ENCODE data around the gene BTG4.

BTG4 gene

DNA sequence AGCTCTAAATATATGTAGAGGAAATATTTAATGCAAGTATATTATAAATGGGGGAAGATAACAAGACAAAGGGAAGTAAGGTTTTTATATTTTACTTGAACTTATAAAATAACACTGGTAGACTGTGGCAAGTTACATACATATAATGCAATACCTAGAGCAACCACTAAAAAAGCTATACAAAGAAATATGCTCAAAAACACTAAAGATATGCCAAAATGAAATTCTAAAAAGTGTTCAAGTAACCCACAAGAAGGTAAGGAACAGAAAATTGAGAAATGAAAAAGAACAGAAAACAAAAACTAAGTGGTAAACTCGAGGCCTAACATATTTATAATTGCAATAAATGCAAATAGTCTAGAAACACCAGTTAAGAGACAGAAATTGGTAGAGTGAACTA, 32.5 kb downstream of the BTG4 start:
- no peak for DNase-seq

DNA sequence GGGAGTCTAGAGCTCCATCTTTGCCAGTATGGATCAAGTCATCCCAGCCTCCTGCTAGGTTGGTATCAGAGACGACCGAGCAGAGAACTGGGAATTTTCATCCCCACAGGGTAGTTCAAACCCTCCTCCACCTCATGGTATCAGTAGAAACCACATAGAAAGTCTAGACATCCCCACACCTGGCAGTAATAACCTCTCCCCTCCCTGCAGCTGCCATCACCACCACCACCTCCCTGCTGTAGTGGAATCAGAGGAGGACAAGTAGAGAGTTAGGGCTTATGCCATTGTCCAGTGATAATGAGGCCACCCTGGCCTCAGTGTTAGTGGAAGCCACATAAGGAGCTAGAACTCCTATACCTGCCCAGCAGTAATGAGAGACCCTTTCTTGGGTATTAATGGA, 34.3 kb downstream of the BTG4 start:
- no peak for DNase-seq

DNA sequence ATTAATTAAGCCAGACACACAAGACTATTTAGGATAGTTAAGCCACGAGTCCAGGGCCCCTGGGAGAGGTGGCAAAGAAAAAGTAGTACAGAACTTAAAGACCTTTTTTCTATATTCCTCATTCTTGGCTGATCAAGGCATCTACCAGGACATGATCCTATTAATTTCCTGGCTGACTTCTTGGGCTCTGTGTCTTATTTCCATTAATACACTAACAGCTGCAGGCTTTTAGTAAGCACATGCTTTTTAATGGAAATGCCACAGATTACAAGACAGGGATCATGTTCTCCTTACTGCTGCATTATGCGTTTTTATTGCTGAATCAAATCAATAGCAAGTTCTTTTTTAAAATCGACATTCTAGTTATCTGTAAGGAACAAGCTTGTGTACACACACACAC, 35.2 kb downstream of the BTG4 start:
- no peak for DNase-seq

DNA sequence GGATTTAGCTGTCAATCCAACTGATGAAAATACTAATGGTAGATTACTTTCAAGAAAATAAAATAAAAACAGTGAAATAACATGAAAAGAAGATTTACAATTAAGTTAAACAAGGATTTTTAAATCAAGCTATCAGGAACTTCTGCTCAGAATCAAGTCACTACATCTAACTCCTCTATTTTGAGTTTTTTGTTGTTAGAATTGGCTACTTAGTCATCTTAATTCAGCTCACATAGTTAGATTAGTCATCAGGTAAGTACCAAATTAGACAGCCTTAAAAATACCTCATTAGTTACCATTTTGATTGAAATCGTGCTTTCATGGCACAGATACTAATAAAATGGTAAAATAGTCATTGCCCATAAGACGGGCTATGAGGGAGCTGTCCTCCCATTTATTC, 35.8 kb downstream of the BTG4 start:
- no peak for DNase-seq

DNA sequence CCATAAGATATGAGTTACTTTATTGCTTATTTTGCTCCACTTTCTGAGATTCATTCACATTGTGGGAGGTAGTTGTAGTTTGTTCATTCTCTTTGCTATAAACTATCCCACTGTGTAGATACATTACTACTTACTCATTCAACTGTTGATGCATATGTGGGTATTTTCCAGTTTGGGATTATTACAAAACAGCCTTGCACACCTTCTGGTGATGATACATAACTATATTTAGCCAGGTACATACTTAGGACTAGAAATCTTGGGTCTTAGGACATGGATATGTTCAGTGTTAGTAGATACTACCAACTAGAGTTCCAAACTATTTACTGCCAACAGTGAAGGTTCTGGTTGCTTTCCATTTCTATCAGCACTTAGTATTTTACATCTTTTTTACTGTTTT, 37.8 kb downstream of the BTG4 start:
- no peak for DNase-seq

DNA sequence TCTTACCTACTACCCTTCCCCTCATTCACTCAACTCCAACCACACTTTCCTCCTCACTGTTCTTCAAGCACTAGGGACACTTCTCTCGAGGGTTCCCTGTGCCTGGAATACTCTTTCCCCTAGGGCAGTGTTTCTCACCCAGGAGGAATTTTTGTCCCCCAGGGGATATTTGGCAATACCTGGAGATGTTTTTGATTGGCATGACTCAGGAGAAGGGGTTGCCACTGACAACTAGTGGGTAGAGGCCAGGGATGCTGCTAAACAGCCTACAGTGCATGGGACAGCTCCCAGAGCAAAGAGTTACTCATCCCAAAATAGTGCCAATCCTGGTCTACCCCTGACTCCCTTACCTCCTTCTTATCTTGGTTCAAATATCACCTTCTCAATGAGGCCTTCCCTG, 40.0 kb downstream of the BTG4 start:
- no peak for DNase-seq

DNA sequence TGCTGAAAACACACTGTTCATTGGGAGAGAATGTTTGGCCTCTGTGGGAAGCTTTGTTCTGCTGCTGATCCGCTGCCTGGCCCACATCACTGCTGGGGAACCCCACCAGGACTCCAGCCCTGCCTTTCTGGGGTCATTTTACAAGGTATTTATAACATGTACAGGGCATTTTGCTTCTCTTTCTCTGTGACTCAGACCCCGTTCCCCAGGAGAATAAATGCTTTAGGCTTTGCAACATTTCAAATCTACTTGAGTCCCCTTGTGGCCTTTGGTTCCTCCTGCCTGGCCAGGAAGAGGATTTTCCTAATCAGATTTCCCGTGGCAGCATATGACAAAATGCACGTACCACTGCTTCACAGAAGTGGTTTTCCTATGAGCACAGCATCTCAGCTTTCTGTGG, 43.0 kb downstream of the BTG4 start:
- DNase-seq = no peak

DNA sequence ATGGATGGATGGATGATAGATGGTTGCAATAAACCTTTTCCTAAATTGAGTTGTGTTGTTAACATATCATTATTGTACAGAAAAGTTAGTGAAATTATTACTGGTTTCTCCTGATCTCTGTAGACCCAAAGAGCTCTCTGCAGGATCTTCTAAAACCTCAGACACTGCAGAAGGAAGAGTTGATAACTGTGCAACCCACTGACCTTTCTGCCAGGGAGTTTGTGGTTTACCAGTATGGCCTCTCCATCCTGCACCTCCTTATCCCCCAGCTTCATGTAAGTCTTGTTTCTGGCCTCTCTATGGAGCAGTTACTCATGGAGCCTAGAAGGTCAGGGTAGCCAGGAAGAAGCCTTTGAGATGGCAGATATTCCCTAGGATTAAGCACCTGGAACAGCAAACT, 45.6 kb downstream of the BTG4 start:
- no peak for DNase-seq

DNA sequence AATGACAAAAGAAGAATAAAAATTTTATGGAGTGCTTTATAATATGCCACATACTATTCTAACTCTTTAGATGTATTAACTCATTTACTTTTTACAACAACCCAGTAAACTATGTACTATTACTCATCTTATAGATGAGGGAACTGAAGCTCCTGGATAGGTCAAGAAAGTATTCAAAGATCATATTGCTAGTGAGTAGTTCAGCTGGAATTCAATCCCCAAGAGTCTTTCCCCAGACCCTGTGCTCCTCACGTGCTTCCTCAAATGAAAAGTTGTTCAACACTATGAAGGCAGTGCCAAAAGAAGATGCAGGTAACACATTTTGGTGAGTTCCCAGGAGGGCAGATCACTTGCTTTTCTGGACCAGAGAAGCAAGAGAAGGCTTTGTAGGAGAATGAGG, 46.8 kb downstream of the BTG4 start:
- no peak for DNase-seq

DNA sequence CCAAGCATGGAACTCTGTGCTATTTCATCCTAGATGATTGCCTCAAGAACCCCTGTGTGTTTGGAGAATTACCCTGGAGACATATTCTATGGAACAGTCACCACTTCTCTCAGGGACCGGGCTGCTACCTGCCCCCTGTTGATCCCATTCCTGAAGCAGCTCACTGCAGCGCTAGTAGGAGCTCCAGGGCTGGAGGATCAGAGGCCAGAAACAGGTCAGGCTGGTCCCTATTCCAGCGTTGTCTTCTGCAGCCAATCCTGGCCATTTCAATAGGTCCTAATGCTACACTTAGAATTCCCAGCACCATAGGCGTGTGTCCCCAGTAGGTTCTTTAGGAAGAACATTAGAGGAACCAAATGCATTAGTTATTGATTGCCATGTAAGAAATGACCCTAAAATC, 48.9 kb downstream of the BTG4 start:
- DNase-seq = no peak

DNA sequence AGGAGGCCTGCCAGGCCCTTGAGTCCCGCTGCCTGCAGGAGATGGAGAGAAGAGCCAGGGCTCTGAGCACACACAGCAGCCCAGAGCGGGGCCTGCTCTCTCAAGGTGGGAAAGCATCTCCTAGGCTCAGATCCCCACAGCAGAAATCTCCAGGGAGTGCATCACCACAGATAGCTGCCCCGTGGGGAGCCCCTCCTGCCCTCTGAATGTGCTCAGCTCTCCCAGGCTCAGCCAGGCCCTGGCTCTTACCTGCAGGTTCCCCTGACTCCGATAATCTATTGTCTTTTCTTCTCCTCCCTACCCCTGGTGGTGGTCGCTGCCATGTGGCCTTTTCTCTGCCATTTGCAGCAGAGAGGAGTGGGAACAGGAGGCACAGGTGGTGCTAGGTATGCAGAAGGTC, 49.9 kb downstream of the BTG4 start:
- DNase-seq = no peak

DNA sequence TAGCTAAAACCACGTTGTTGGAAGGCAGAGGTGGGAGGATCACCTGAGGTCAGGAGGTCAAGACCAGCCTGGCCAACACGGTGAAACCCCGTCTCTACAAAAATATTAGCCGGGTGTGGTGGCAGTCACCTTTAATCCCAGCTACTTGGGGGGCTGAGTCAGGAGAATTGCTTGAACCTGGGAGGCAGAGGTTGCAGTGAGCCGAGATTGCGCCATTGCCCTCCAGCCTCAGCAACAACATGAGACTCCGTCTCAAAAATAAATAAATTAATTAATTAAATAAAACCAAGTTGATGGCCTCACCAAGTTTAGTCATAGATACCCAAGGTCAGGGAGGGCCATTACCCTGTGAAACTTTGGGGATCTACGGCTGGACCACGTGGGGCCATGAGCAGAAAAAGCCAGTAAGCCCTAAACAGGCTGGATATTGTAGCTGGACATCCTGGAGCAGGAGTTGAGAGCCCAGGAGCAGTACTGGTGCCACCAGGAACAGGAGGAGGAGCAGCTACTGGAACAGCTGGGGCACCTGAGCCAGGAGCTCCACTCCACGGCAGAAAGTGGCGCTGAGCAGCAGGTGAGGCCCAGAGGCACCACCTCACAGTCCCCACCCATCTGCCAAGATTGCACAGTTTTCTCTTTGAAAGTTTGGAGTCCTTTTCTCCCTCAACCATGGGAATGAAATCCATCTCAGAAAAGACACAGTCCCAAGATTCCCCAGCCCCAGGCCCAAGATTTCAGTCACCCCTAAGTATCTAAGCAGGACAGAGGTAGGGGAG, 50.5 kb downstream of the BTG4 start:
- DNase-seq = no peak

DNA sequence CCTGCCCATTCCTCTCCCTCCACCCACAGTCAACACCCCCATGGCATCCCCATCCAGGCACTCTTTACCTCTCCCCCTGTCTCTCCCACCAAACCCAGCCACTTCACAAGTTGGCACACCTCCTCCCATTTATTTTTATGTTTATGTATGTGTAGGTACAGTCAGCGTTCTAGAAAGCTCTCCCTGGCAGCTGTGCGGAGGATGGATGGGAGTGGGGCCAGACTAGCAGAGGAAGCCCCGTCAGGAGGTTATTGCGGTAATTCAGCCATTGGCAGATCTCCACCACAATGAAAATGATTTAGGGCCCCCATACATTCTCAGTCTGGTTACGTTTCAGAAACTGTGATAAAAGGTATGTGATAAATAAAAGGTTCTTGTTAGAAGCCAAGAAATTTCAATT, 51.3 kb downstream of the BTG4 start:
- no peak for DNase-seq

DNA sequence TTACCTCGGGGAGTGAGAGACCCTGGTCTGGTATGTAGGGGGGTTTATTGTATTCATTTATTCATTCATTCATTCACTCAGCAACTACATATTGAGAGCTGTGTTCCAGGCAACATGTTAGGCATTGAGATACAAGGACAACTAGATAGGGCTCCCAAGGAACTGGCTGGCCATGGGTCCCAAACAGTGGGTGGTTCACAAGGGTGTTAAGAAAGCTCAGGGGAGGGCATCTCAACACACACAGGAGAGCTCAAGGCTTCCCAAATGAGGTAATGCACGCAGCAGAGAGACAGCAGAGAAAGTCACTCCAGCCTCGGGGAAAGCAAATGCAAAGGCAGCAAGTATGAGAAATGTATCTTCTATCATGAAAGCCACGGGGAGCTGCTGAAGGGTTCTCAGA, 51.8 kb downstream of the BTG4 start:
- no peak for DNase-seq

DNA sequence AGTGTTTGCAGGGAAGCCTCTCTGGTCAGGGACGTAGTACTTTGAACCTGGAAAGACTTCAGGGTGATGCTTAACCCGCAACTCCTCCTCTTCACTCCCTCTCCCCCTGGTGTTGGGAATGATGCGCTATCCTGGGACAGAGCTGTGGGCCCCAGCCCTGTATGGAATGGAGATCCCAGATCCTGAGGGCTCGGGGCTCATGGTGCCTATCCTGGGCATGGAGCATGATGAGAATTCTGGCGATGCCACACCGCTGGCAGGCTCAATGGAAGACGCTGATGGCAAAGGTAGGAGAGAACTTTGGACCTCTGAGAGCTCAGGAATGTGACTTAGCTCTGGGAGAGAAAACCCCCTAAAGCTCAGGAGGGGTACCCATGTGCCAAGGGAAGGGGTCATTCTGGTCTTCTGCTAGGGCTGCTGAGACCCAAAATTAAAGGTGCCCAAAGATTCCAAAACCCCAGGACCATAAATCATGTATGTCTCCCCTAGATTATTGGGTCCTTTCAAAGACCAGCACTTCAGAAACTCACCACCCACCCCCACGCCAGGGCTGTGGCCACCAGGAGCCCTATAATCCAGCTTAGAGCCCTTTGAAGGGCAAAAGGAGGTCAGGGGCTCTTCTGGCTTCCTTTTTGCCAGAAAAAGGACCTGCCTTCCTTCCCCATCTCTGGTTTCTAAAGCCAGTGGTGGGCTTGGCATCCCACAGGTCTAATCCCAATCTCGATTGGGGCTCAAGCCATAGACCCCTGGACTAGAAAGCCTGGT, 52.5 kb downstream of the BTG4 start:
- no peak for DNase-seq

DNA sequence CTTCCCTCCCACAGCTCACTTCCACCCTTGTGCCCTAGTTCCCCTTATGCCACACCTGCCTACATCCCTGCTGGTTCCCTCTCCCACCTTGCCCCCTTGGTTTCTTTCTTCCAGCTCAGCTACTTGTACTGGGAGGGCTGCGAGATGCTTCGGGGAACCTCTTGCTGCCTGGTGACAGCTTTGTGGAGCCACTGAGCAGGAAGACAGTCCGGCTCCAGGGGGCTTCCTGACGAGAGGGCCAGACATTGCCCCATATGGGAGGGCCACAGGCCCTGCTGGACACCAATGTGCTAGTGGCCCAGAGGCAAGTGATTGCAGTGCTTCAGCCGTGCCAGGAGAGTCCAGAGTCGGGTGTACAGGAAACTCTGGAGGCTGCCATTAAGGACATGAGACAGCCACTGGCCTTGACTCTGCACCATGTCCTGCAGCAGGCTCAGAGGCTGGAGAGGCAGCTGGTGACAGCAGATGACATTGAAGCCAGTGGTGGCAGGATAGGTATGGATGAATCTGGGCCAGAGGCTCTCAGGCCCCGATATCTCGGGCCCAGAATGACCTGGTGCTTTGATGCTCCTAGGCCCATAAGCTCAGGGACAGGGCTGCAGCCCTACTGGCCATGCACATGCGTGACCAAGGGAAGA, 54.3 kb downstream of the BTG4 start:
- DNase-seq = no peak

DNA sequence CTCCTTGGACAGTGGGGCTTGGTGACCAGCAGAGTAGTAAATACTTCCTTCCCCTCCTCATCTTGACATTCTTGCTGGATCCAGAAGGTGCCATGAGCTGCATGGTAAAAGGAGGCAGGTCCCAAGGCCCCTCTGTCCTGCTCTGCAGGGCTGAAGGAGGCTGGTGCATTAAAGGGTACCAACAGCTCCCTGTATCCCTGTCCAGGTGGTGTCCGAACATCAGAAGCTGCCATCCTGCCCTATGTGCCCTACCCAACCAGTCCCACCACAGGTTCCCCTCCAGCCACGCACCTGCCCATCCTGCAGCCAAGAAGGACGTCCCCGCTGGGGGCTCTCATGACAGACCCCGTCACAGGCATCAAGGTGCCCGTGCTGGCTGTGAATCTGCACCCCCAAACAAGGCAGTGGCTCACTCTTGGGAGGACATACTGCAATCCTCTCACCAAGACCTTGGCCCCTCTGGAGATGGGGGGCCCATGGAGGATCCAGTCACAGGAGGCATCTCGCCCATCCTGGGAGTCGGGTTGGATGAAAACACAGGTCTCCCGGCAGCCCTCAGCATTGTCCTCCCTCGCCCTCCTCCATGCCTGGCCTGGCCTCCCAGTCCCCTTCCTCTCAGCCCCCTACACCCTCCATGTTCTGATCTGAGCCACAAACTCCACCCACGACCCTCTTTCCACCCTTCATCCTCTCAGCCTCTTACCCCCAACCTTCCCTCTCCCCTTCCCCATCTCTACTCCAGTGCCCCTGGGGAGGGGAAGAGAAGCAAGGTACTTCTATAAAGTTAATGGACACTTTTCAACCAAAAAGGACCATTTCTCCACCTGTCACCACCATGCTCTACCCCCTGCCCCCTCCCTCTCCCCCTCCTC, 55.1 kb downstream of the BTG4 start:
- DNase-seq = no peak

DNA sequence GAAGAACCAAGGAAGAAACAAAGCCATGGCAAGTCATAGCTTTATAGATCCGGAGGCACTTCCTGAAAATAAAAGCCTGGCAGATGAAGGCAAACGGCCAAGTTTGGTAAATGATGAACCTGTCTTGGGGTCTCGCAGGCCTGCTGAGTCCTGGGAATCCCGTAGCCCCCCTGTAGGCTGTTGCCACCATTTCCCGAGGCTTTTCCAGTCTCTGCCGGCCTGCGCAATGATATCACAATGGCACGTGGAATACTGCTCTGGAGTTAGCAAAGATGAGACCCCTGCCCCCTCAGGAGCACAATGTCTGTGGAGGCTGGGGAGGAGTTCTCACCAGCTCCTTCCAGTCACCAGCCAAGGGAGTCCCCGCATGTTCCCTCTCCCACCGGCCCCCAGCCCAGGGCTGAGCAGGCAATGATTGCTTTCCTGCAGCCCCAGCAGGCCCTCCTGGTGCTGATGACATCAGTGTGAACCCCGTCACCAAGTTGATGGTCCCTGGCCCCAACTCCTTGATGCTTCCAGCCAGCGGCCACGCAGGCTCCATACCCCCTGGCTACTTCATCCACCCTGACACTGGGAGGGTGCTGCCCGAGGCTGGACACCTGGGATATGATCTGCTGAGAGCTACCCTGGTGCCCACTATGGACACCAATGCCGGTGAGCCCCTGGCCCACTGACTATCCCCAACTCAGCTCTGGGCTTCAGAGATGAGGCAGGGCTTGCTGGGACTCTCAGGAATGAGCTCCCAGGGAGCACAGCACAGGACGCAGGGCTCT, 55.9 kb downstream of the BTG4 start:
- DNase-seq = no peak

DNA sequence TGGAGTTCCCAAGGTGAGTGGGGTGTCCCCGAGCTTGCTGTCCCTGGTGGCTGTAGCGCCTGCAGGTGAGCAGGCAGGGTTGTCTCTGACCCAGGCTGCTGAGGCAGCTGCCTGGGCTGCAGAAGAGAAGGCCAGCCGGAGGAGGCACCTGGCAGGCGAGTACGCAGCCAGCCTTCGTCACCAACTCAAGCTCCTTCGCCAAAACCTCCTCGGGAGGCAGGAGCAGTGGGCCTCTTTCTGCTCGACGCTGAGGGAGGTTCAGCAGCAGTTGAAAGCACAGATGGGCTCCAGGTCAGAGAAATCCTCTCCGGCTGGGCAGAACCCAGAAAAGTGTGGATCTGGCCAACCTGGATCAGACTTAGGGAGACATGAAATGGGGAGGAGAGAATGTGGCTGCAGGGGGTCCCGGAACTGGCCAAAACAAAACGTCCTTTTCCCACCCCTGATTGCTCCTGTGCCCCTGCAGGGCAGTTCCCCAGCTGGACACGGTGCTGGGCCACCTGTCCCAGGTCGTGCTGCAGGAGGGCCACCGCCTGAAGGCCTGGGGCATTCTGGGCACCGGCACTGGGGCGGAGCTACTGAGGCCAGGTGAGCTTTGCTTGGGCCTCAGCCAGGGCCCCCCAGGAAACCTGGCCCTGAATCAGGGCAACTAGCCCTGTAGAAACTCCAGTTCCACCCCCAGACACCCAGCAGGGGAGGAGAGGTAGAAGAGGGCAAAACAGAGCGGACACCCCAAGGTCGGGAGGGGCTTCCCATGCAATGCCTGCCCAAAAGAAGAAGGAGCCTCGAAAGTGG, 56.7 kb downstream of the BTG4 start:
- DNase-seq = no peak

DNA sequence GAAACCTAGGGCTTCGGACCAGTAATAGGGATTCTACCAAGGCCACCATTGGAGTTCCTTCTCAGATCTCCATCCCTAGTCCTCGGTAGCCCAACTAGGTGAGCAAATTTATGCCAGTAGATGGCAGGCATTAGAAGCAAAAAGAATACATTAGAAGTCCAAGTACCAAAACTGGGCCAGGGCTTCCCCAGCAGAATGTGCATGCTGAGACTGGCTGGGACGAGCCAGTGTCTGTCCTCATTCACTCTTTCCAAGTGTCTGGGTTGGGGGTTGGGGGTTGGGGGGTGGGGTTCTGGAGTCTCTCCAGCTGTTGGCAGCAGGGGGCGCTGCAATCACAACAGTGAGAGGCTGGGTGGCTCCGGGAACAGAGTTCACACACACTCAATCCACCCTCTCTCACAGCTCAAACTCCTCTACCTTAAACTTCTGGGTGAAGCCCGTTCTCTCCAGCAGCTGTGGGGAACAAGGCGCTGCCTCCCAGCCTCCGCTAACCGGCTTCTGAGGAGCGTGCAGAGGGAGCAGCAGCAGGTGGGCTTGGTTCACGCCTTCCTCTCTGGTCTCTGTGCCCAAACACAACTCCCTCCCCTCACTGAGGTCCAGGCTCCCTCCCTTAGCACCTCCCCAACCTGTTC, 57.5 kb downstream of the BTG4 start:
- peak in 3 of 4 experiments; percentile 9 to 41 (median 36) for DNase-seq

All from activated naive CD4-positive, alpha-beta T cell (primary cell).